H1 (cell line): ENCODE results near the gene TIMM9. TPM values are rescaled to one million over a fixed set of nuclear protein-coding genes. Genes with fewer than 3 reads are reported as not detected.

ENCODE experiments used
- CTCF ChIA-PET: fragments of 300-600 bp; sonication (Branson Sonifier 250); formaldehyde crosslinking; loops from one replicate; lab custom pipeline; 2021; ENCODE audit not compliant: partially characterized antibody; lab: Charles Lee
- POLR2A ChIA-PET: fragments of 300-600 bp; sonication (Branson Sonifier 250); formaldehyde crosslinking; loops from one replicate; lab custom pipeline; 2021; ENCODE audit warnings: inconsistent platforms; ENCODE audit not compliant: partially characterized antibody; lab: Charles Lee
- DNase-seq, 2 experiments: peaks; one replicate each; pipeline versions ENCODE4 v3.0.0 to v3.0.0-alpha.2; 2010 to 2022; ENCODE audit warnings: low spot score in 2 of 2, low read depth in 1 of 2, mixed read lengths in 1 of 2
- FAIRE-seq: peaks from 2 replicates; lab custom pipeline; 2011; peaks lifted over from hg19 to GRCh38; lab: Jason Lieb, UNC
- H2AFZ ChIP-seq: 2 replicates; pipeline ENCODE4 v1.8.1; 2012; ENCODE audit warnings: low read length, inconsistent platforms
- H2AK5ac ChIP-seq: 2 replicates; pipeline ENCODE4 v1.6.1; 2013; ENCODE audit warnings: low read depth, low read length
- H2BK120ac ChIP-seq: replicated peaks from 2 replicates; pipeline ENCODE3; 2013; ENCODE audit warnings: low read depth, low read length, inconsistent platforms
- H2BK12ac ChIP-seq: 2 replicates; pipeline ENCODE4 v1.6.1; 2013; ENCODE audit warnings: low read depth, low read length
- H2BK15ac ChIP-seq: 2 replicates; pipeline ENCODE4 v1.6.1; 2013; ENCODE audit warnings: low read length
- H2BK20ac ChIP-seq: 2 replicates; pipeline ENCODE4 v1.6.1; 2013; ENCODE audit warnings: low read length
- H2BK5ac ChIP-seq: 2 replicates; pipeline ENCODE4 v1.6.1; 2013; ENCODE audit warnings: low read depth, low read length
- H3K14ac ChIP-seq: 2 replicates; pipeline ENCODE4 v1.6.1; 2013; ENCODE audit warnings: inconsistent platforms; ENCODE audit not compliant: insufficient read length
- H3K18ac ChIP-seq: 2 replicates; pipeline ENCODE4 v1.6.1; 2013; ENCODE audit warnings: low read length; ENCODE audit errors: extremely low read depth
- H3K23ac ChIP-seq: 2 replicates; pipeline ENCODE4 v1.6.1; 2013; ENCODE audit warnings: inconsistent platforms; ENCODE audit not compliant: insufficient read length
- H3K23me2 ChIP-seq: 2 replicates; pipeline ENCODE4 v1.6.1; 2013; ENCODE audit warnings: low read depth, low read length
- H3K27ac ChIP-seq: 2 replicates; pipeline ENCODE4 v1.6.1; 2011; ENCODE audit warnings: low read depth, low read length, inconsistent platforms
- H3K27me3 ChIP-seq, 4 experiments: replicated peaks in 1 of 4; 1 replicate in 1 of 4; 2 replicates in 3 of 4; pipeline versions ENCODE4 v1.6.1 to v1.8.1; 2011 to 2013; ENCODE audit warnings: low read length in 3 of 4, mild to moderate bottlenecking in 3 of 4, inconsistent platforms in 2 of 4, mixed read lengths in 2 of 4, moderate library complexity in 1 of 4; ENCODE audit not compliant: control insufficient read depth in 3 of 4, insufficient read depth in 3 of 4; ENCODE audit errors: extremely low read depth in 1 of 4
- H3K36me3 ChIP-seq, 4 experiments: 2 replicates each; pipeline versions ENCODE4 v1.6.1 to v1.8.1; 2011 to 2013; ENCODE audit warnings: mild to moderate bottlenecking in 4 of 4, low read length in 3 of 4, moderate library complexity in 2 of 4, control low read depth in 1 of 4, inconsistent platforms in 1 of 4; ENCODE audit not compliant: insufficient read depth in 4 of 4, control insufficient read depth in 2 of 4
- H3K4ac ChIP-seq: replicated peaks from 2 replicates; pipeline ENCODE3; 2013; ENCODE audit warnings: low read length, low read depth, mixed read lengths, inconsistent platforms; ENCODE audit not compliant: insufficient read length
- H3K4me1 ChIP-seq, 4 experiments: replicated peaks in 1 of 4; 1 replicate in 1 of 4; 2 replicates in 3 of 4; pipeline versions ENCODE4 v1.6.1 to v1.8.1; 2011 to 2013; ENCODE audit warnings: low read length in 3 of 4, inconsistent platforms in 2 of 4, mixed read lengths in 1 of 4; ENCODE audit not compliant: insufficient read depth in 4 of 4, control insufficient read depth in 3 of 4
- H3K4me2 ChIP-seq, 2 experiments: 2 replicates each; pipeline versions ENCODE4 v1.6.1 to v1.8.1; 2011 to 2013; ENCODE audit warnings: low read depth in 2 of 2, low read length in 2 of 2, control low read depth in 1 of 2, inconsistent platforms in 1 of 2, mild to moderate bottlenecking in 1 of 2; ENCODE audit not compliant: insufficient read depth in 1 of 2
- H3K4me3 ChIP-seq, 4 experiments: fragments of 200-600, 300-600 bp in 1 of 4; sonication (generic), shearing (Covaris generic), sonication (Bioruptor Twin) in 1 of 4; 2 replicates each; pipeline versions ENCODE4 v1.5.1 to v1.8.1; 2011 to 2016; ENCODE audit warnings: low read length in 4 of 4, low read depth in 3 of 4, control low read depth in 2 of 4, inconsistent platforms in 2 of 4, mild to moderate bottlenecking in 2 of 4, mixed read lengths in 1 of 4, moderate library complexity in 1 of 4; ENCODE audit not compliant: insufficient read depth in 2 of 4; ENCODE audit errors: extremely low read depth in 1 of 4
- H3K56ac ChIP-seq: replicated peaks from 2 replicates; pipeline ENCODE3; 2013; ENCODE audit warnings: low read depth, mild to moderate bottlenecking, mixed read lengths, low read length, inconsistent platforms; ENCODE audit not compliant: insufficient read length
- H3K79me1 ChIP-seq: 2 replicates; pipeline ENCODE4 v1.6.1; 2013; ENCODE audit warnings: low read depth, low read length, control low read depth
- H3K79me2 ChIP-seq, 2 experiments: 2 replicates each; pipeline versions ENCODE4 v1.6.1 to v1.8.1; 2012 to 2013; ENCODE audit warnings: low read length in 2 of 2, mild to moderate bottlenecking in 2 of 2, inconsistent platforms in 1 of 2; ENCODE audit not compliant: insufficient read depth in 2 of 2, control insufficient read depth in 1 of 2
- H3K9ac ChIP-seq, 4 experiments: replicated peaks in 1 of 4; 1 replicate in 1 of 4; 2 replicates in 3 of 4; pipeline versions ENCODE4 v1.6.1 to v1.8.1; 2011 to 2013; ENCODE audit warnings: low read depth in 3 of 4, low read length in 3 of 4, control low read depth in 2 of 4, mild to moderate bottlenecking in 2 of 4, moderate library complexity in 2 of 4, inconsistent platforms in 1 of 4; ENCODE audit errors: extremely low read depth in 1 of 4
- H3K9me3 ChIP-seq, 2 experiments: 2 replicates each; pipeline versions ENCODE4 v1.6.1 to v1.8.1; 2012 to 2013; ENCODE audit warnings: mild to moderate bottlenecking in 2 of 2, moderate library complexity in 2 of 2, control low read depth in 1 of 2, inconsistent platforms in 1 of 2, low read depth in 1 of 2, low read length in 1 of 2, mixed read lengths in 1 of 2; ENCODE audit not compliant: insufficient read depth in 2 of 2
- H4K20me1 ChIP-seq, 2 experiments: replicated peaks in 1 of 2; 2 replicates each; pipeline versions ENCODE3 to v1.8.1; 2011 to 2013; ENCODE audit warnings: inconsistent platforms in 2 of 2, low read length in 2 of 2, mild to moderate bottlenecking in 1 of 2; ENCODE audit not compliant: insufficient read depth in 2 of 2, control insufficient read depth in 1 of 2
- H4K5ac ChIP-seq: 2 replicates; pipeline ENCODE4 v1.6.1; 2013; ENCODE audit warnings: low read length, low read depth, mixed read lengths, inconsistent platforms; ENCODE audit not compliant: insufficient read length
- H4K8ac ChIP-seq: 2 replicates; pipeline ENCODE4 v1.8.0; 2013; ENCODE audit warnings: mild to moderate bottlenecking, moderate library complexity, low read length, inconsistent platforms; ENCODE audit not compliant: insufficient read depth; ENCODE audit errors: extremely low read depth
- H4K91ac ChIP-seq: replicated peaks from 2 replicates; pipeline ENCODE3; 2013; ENCODE audit warnings: low read length, mixed read lengths, inconsistent platforms; ENCODE audit not compliant: insufficient read length
- BCL11A ChIP-seq, 2 experiments: IDR thresholded peaks; one replicate each; pipeline ENCODE4 v1.6.1; 2011; ENCODE audit warnings: low read depth in 2 of 2, low read length in 2 of 2, mild to moderate bottlenecking in 2 of 2
- CHD1 ChIP-seq: IDR thresholded peaks from 2 replicates; pipeline ENCODE4 v1.6.1; 2012; ENCODE audit warnings: low read depth, low read length, improper control_type of control experiment
- CTBP2 ChIP-seq: IDR thresholded peaks from 2 replicates; pipeline ENCODE4 v1.7.0; 2011; ENCODE audit warnings: borderline replicate concordance, mild to moderate bottlenecking, moderate library complexity, mixed read lengths, low read length; ENCODE audit not compliant: insufficient read depth, insufficient read length
- EGR1 ChIP-seq: IDR thresholded peaks from 2 replicates; pipeline ENCODE4 v1.6.1; 2011; ENCODE audit warnings: low read depth, low read length, borderline replicate concordance
- GABPA ChIP-seq: IDR thresholded peaks from 2 replicates; pipeline ENCODE4 v1.6.1; 2011; ENCODE audit warnings: mild to moderate bottlenecking, low read length, moderate library complexity, borderline replicate concordance; ENCODE audit not compliant: insufficient read depth
- HDAC6 ChIP-seq: IDR thresholded peaks from one replicate; pipeline ENCODE4 v1.7.1; 2012; ENCODE audit warnings: low read depth, mild to moderate bottlenecking, inconsistent platforms, low read length, moderate library complexity
- KDM5A ChIP-seq: fragments of 200-600 bp; IDR thresholded peaks from 2 replicates; pipeline ENCODE4 v1.7.1; 2012; ENCODE audit warnings: mild to moderate bottlenecking, low read length, inconsistent platforms, mixed read lengths
- MAFK ChIP-seq: IDR thresholded peaks from 2 replicates; pipeline ENCODE4 v1.6.1; 2012; ENCODE audit warnings: low read depth, mild to moderate bottlenecking, improper control_type of control experiment, low read length
- NANOG ChIP-seq: IDR thresholded peaks from 2 replicates; pipeline ENCODE4 v1.6.1; 2011; ENCODE audit warnings: low read length, low read depth, mild to moderate bottlenecking, inconsistent platforms; ENCODE audit not compliant: insufficient read depth, poor library complexity, severe bottlenecking
- SIN3A ChIP-seq, 2 experiments: IDR thresholded peaks in 1 of 2; conservative IDR thresholded peaks in 1 of 2; 2 replicates each; pipeline ENCODE4 v1.6.1; 2011 to 2012; ENCODE audit warnings: low read length in 2 of 2, improper control_type of control experiment in 1 of 2, low read depth in 1 of 2, mild to moderate bottlenecking in 1 of 2
- SIX5 ChIP-seq: IDR thresholded peaks from 2 replicates; pipeline ENCODE4 v1.6.1; 2011; ENCODE audit warnings: mild to moderate bottlenecking, low read depth, low read length
- TBP ChIP-seq: IDR thresholded peaks from 2 replicates; pipeline ENCODE4 v1.6.1; 2011; ENCODE audit warnings: low read depth, low read length, improper control_type of control experiment
- WGBS, 2 experiments: shearing (Covaris generic) in 1 of 2; methylation state at CpG; one replicate each; pipeline versions ENCODE4 v1.1.6 to v1.1.7; 2013 to 2015; ENCODE audit warnings: low lambda C conversion rate in 2 of 2, mixed read lengths in 2 of 2, inconsistent platforms in 1 of 2, low coverage in 1 of 2, missing lambda C conversion rate in 1 of 2; ENCODE audit not compliant: insufficient replicate concordance in 2 of 2, insufficient coverage in 1 of 2, insufficient read length in 1 of 2; ENCODE audit errors: extremely low coverage in 1 of 2, missing lambda C conversion rate in 1 of 2; 5-methylcytosine and 5-hydroxymethylcytosine counted together
- polyA plus RNA-seq, 7 experiments: library from polyadenylated mRNA; depleted of rRNA in 3 of 7; stranded (reverse) in 5 of 7; unstranded in 2 of 7; fragments of >200 nt in 5 of 7; fragments of 200-250 nt in 2 of 7; gene quantifications; 1 replicate in 5 of 7; 2 replicates in 1 of 7; 4 replicates in 1 of 7; pipeline versions ENCODE4 v1.2.1 to v1.2.3, GENCODE V29; 2011 to 2013; ENCODE audit warnings: missing spikeins in 2 of 7, mixed read lengths in 2 of 7
- total RNA-seq: library from RNA; stranded (reverse); fragmentation: NEBNext Ultra II Directional; extraction: Animal tissue kit (Norgen Biotek cat#: 25700); gene quantifications from 2 replicates; pipeline ENCODE4 v1.2.1, GENCODE V29; 2021
- TF ChIP-seq, protein P1 (sequence below): IDR thresholded peaks from 2 replicates; pipeline ENCODE4 v1.6.1; 2012; ENCODE audit warnings: inconsistent platforms

TIMM9 gene
- total and polyA plus RNA-seq, 2 of the 8 experiments (the other 6 are each of a cell fraction or from before 2014, with no cell fraction given): 24.0 to 52.2 TPM

DNA sequence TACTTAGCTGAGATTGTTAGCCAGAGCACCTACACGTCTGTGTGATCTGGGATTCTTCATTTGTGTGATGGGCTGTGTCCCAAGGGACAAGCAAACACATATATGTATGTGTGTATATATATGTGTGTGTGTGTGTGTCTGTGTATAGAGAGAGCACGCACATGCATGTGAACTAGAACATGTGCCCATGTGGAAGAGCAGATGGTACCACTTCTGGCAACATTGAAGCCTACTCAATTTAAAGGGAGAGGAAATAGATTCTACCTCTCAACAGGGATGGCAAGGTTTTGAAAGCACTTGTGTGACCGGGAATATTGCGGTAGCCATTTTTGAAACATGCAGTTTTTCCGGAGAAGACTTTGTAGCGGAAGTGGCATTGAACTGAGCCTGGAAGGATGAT is 30.2 kb downstream of the TIMM9 start:
- POLR2A ChIA-PET: interaction anchor here (1.1 to 3.8 kb wide), 3 partner anchors 29 to 142 kb away, joined by 5 to 23 read pairs (median 17); partner anchors contain the start of genes ARID4A, KIAA0586 and TIMM9
- peak overlapping the region; percentile 54 for H2BK120ac ChIP-seq
- peak overlapping the region in 1 of 2 experiments; percentile 81; a peak in 1 of 4 replicates for H3K4me2 ChIP-seq
- H3K27ac ChIP-seq: no peak overlapping the region
- CTCF ChIA-PET: interaction anchor here (1.0 to 2.5 kb wide), 5 partner anchors 9 to 30 kb away, joined by 3 to 9 read pairs (median 5); partner anchors contain the start of genes KIAA0586 and TIMM9
- H3K23me2 ChIP-seq: peaks cover 7% of the 10 kb centered on the region; the same call in 1 of the 2 replicates
- H3K9me3 ChIP-seq: no peaks in the 10 kb centered on the region
- no peak for FAIRE-seq
- no peak overlapping the region for H3K4me3 ChIP-seq
- H2BK5ac ChIP-seq: 0 out of 2 replicates have a peak overlapping the region, but pooled peaks have one; percentile 16
- no peak overlapping the region for H4K8ac ChIP-seq
- H3K9ac ChIP-seq: no peak overlapping the region; a peak in 1 of 7 replicates
- H2BK20ac ChIP-seq: 0 out of 2 replicates have a peak overlapping the region, but pooled peaks have one; percentile 6
- no peaks in the 10 kb centered on the region for H4K20me1 ChIP-seq
- no peak overlapping the region for H4K5ac ChIP-seq
- peaks cover 4 to 14% (median 7%) of the 10 kb centered on the region in 4 experiments; a peak in 6 of 7 replicates for H3K4me1 ChIP-seq
- no peaks in the 10 kb centered on the region for H3K79me2 ChIP-seq
- no peak overlapping the region for H3K23ac ChIP-seq
- no peaks in the 10 kb centered on the region for H3K79me1 ChIP-seq
- no peak overlapping the region for H2AFZ ChIP-seq
- H3K56ac ChIP-seq: no peak overlapping the region
- 91% methylated on average over 6 of the region's 6 CpGs; no CpG with 5 or more reads in 1 of the 2 experiments for WGBS, 2 experiments
- no peak overlapping the region for H2AK5ac ChIP-seq
- H3K36me3 ChIP-seq: no peaks in the 10 kb centered on the region
- H2BK12ac ChIP-seq: no peak overlapping the region
- no peak overlapping the region for H3K18ac ChIP-seq
- no peak for DNase-seq
- H3K14ac ChIP-seq: no peak overlapping the region
- H3K4ac ChIP-seq: peak overlapping the region; percentile 84
- peak overlapping the region; percentile 88; the same call in 1 of the 2 replicates for H2BK15ac ChIP-seq
- H3K27me3 ChIP-seq: peaks cover 0 to 9% (median 6%) of the 10 kb centered on the region in 4 experiments; a peak in 5 of 7 replicates
- peak overlapping the region; percentile 68 for H4K91ac ChIP-seq
- TF ChIP-seq MAFK (no peak), GABPA (no peak), SIN3A (conservative IDR thresholded peaks at IDR 0.05 in 1 of 2, IDR thresholded peaks at IDR 0.05 in 1 of 2; ENCODE audit: low read depth in 1 of 2, low read length in 2 of 2) (no peak), NANOG (no peak), CHD1 (no peak), SIX5 (no peak), TBP (no peak), BCL11A (IDR thresholded peaks at IDR 0.05; ENCODE audit: low read depth in 2 of 2, low read length in 2 of 2) (no peak), EGR1 (no peak), KDM5A (no peak), HDAC6 (no peak), CTBP2 (no peak)
- TF ChIP-seq, protein P1, sequence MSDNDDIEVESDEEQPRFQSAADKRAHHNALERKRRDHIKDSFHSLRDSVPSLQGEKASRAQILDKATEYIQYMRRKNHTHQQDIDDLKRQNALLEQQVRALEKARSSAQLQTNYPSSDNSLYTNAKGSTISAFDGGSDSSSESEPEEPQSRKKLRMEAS: no peak
